DND-41 (cell line): Measurements from ENCODE around the gene ACER3.

Experiments
- CTCF ChIP-seq: IDR thresholded peaks from 2 replicates; pipeline ENCODE4 v1.5.1; 2012; ENCODE audit warnings: borderline replicate concordance, low read length, moderate library complexity, mild to moderate bottlenecking; ENCODE audit not compliant: poor library complexity, severe bottlenecking; ENCODE audit errors: extremely low read depth
- EZH2 ChIP-seq: IDR thresholded peaks from 3 replicates; pipeline ENCODE4 v1.6.1; 2012; ENCODE audit warnings: borderline replicate concordance, low read depth, mild to moderate bottlenecking, moderate library complexity, low read length, inconsistent platforms; ENCODE audit not compliant: severe bottlenecking

DNA sequence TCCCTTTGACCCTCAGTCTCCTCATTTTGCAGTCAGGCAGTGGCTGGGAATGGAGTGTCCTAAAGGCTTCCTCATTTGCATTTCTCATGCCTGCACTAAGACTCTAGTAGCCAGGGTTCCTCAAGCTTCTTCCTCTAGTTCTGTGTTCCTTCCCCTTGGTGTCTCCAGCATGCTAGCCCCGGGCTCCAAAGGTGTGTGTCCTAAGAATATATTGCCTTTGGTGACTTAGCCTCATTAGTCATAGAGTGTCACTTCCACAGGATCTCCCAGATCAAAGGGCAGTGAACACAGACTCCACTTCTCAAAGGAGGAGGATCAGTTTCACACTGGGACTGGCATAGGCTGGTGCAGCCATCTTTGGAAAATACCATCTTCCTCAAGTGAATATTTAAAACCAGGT is 21.4 kb upstream of the ACER3 start:
- TF ChIP-seq CTCF (no peak), EZH2 (no peak)
